ENCODE results near the gene ARGFX. TPM values are rescaled to one million over a fixed set of nuclear protein-coding genes. Genes with fewer than 3 reads are reported as not detected.

Gene ARGFX
- total and polyA plus RNA-seq, 2 of the 13 experiments (the other 11 are each of a cell fraction or from before 2014, with no cell fraction given): not detected

DNA sequence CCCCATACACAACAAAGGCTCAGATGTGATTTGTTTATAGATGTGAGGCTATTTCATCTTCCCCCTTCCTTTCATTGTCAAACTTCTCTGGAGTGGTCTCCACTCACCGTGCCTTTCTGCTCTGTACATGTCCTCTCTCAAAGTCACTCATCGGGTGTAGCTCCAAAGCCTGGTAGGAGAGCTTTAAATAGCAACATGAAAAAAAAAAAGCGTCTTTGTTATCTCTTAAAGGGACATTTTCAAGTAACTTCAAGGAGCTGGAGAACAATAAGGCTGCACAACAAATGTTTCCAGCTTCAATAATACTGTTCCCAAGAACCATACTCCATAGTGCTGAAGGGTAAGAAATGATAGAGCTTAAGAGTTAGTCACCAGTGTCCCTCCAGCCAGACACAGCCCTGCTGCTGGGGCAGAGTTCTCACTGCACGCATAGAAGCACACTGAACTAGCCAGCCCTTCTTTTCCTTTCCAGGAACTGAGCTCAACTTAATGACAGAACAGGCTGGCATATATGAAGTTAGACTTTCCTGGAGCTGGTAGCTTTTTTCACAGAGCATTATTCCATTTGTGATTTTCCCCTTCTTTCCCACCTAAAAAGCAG, 33.6 kb downstream of the ARGFX start (continued):
- TF ChIP-seq, protein P1, sequence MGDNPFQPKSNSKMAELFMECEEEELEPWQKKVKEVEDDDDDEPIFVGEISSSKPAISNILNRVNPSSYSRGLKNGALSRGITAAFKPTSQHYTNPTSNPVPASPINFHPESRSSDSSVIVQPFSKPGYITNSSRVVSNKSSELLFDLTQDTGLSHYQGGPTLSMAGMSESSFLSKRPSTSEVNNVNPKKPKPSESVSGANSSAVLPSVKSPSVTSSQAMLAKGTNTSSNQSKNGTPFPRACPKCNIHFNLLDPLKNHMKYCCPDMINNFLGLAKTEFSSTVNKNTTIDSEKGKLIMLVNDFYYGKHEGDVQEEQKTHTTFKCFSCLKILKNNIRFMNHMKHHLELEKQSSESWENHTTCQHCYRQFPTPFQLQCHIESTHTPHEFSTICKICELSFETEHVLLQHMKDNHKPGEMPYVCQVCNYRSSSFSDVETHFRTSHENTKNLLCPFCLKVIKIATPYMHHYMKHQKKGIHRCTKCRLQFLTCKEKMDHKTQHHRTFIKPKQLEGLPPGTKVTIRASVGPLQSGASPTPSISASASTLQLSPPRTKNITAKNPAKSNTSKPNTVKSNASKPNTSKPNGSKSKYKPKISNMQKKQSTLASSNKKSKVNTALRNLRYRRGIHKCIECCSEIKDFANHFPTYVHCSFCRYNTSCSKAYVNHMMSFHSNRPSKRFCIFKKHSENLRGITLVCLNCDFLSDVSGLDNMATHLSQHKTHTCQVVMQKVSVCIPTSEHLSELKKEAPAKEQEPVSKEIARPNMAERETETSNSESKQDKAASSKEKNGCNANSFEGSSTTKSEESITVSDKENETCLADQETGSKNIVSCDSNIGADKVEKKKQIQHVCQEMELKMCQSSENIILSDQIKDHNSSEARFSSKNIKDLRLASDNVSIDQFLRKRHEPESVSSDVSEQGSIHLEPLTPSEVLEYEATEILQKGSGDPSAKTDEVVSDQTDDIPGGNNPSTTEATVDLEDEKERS (CRISPR knock-in tag; IDR thresholded peaks at IDR 0.05): no peak
- TF ChIP-seq, protein P2, sequence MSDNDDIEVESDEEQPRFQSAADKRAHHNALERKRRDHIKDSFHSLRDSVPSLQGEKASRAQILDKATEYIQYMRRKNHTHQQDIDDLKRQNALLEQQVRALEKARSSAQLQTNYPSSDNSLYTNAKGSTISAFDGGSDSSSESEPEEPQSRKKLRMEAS (IDR thresholded peaks at IDR 0.05): no peak
- no peak for TF ChIP-seq EP300 (IDR thresholded peaks at IDR 0.05; ENCODE audit: low read depth in 2 of 2, low read length in 2 of 2)
- TF ChIP-seq EP300 (CRISPR knock-in tag; IDR thresholded peaks at IDR 0.05; ENCODE audit: borderline replicate concordance): no peak
- TF ChIP-seq RBAK (CRISPR knock-in tag; IDR thresholded peaks at IDR 0.05): no peak
- no peak for TF ChIP-seq U2AF1 (optimal IDR thresholded peaks at IDR 0.05; ENCODE audit: low read depth, low read length)

DNA sequence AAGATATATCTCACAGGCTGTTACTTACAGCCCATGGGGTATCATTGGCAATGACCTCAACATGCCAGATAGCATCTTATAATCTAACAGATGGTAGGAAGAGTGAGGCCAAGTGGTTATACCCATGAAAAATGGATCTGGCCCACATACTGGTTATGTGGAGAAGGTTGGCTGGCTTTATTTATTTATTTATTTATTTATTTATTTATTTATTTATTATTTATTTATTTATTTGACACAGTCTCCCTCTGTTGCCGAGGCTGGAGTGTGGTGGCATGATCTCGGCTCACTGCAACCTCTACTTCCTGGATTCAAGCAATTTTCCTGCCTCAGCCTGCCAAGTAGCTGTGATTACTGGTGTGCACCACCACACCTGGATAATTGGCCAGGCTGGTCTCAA, 37.0 kb downstream of the ARGFX start:
- no peaks in the 10 kb centered on the region for H3K4me1 ChIP-seq (ENCODE audit: insufficient read depth, low read length)
- no peak overlapping the region for H3K4me2 ChIP-seq (ENCODE audit: low read depth, low read length)
- intact Hi-C loops (cut with micrococcal nuclease; ENCODE audit: unreplicated experiment): no loop called here
- H3K9ac ChIP-seq (ENCODE audit: insufficient read depth, low read depth, low read length): no peak overlapping the region
- ATAC-seq: no peak
- POLR2A ChIA-PET: no interaction called here
- no peak overlapping the region for H3K4me3 ChIP-seq (replicated peaks in 1 of 3; ENCODE audit: insufficient read depth in 1 of 3, low read depth in 2 of 3, low read length in 3 of 3)
- TF ChIP-seq KLF15 (CRISPR knock-in tag; IDR thresholded peaks at IDR 0.05; ENCODE audit: borderline replicate concordance) (no peak), RFXAP (CRISPR knock-in tag; IDR thresholded peaks at IDR 0.05; ENCODE audit: borderline replicate concordance) (no peak), ZNF616 (CRISPR knock-in tag; IDR thresholded peaks at IDR 0.05; ENCODE audit: low read depth) (no peak), TMF1 (CRISPR knock-in tag; IDR thresholded peaks at IDR 0.05; ENCODE audit: low read depth) (no peak)
- TF ChIP-seq, protein P3, sequence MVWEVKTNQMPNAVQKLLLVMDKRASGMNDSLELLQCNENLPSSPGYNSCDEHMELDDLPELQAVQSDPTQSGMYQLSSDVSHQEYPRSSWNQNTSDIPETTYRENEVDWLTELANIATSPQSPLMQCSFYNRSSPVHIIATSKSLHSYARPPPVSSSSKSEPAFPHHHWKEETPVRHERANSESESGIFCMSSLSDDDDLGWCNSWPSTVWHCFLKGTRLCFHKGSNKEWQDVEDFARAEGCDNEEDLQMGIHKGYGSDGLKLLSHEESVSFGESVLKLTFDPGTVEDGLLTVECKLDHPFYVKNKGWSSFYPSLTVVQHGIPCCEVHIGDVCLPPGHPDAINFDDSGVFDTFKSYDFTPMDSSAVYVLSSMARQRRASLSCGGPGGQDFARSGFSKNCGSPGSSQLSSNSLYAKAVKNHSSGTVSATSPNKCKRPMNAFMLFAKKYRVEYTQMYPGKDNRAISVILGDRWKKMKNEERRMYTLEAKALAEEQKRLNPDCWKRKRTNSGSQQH (CRISPR knock-in tag; IDR thresholded peaks at IDR 0.05; ENCODE audit: low read depth): no peak
- 34% methylated on average over 2 of the region's 2 CpGs for WGBS (ENCODE audit: low lambda C conversion rate)
- no peaks in the 10 kb centered on the region for H4K20me1 ChIP-seq (ENCODE audit: insufficient read depth, low read length)
- no TSS peak for BruUV-seq (replicated peaks)
- no peak overlapping the region for H2AFZ ChIP-seq (ENCODE audit: low read length)
- FAIRE-seq: no peak
- in situ Hi-C loops (cut with HindIII; ENCODE audit: extremely low pct_ligation_motif_present, low pct_unique_long_range_greater_than_20kb): no loop called here
- H3K36me3 ChIP-seq (replicated peaks in 1 of 2; ENCODE audit: control insufficient read depth in 1 of 2, insufficient read depth in 2 of 2, low read length in 2 of 2): no peaks in the 10 kb centered on the region
- no peak overlapping the region for H3K27ac ChIP-seq (ENCODE audit: extremely low read length, insufficient read depth, low read length)
- H3K79me2 ChIP-seq (ENCODE audit: insufficient read depth, low read length): no peaks in the 10 kb centered on the region
- DNase-seq (ENCODE audit: low spot score): no peak
- CTCF ChIA-PET (ENCODE audit: low intra/inter-chr PET ratio, low total read pairs): no interaction called here
- H3K27me3 ChIP-seq (ENCODE audit: control insufficient read depth in 1 of 2, insufficient read depth in 2 of 2, low read length in 2 of 2): no peaks in the 10 kb centered on the region; a peak in 1 of 5 replicates
- H3K9me3 ChIP-seq (ENCODE audit: low read length): no peaks in the 10 kb centered on the region

All from HepG2 (cell line).